Testis (tissue), 3 donors: ENCODE data around the gene FOXL2NB. TPM values are rescaled to one million over a fixed set of nuclear protein-coding genes. Genes with fewer than 3 reads are reported as not detected.

ENCODE experiments used
- DNase-seq: peaks from one replicate; pipeline ENCODE4 v3.0.0-alpha.2; 2019
- H3K27ac ChIP-seq, 2 donors: fragments of 200-600 bp; sonication (generic); one replicate each; pipeline ENCODE4 v1.5.1; 2019
- H3K27me3 ChIP-seq: fragments of 200-600 bp; sonication (generic); one replicate; pipeline ENCODE4 v1.5.1; 2019
- H3K36me3 ChIP-seq: fragments of 200-600 bp; sonication (generic); one replicate; pipeline ENCODE4 v1.5.1; 2017; ENCODE audit warnings: low read depth; ENCODE audit errors: missing control alignments
- H3K4me1 ChIP-seq: fragments of 200-600 bp; sonication (generic); one replicate; pipeline ENCODE4 v1.5.1; 2019
- H3K4me3 ChIP-seq, 2 donors: fragments of 200-600 bp; sonication (generic); one replicate each; pipeline ENCODE4 v1.5.1; 2017 to 2019
- H3K9me3 ChIP-seq: fragments of 200-600 bp; sonication (generic); one replicate; pipeline ENCODE4 v1.5.1; 2017
- POLR2A ChIP-seq: fragments of 450-650 bp; IDR thresholded peaks from one replicate; pipeline ENCODE4 v1.6.1; 2017; ENCODE audit warnings: antibody characterized with exemption, mild to moderate bottlenecking, moderate library complexity
- WGBS, 2 donors: methylation state at CpG; one replicate each; pipeline ENCODE4 v1.1.5; 2018; 5-methylcytosine and 5-hydroxymethylcytosine counted together
- intact Hi-C: fragments of 100-400 bp; cut with DNase I; formaldehyde crosslinking; loops from one replicate; pipeline ENCODE4 v1.15.1; 2023; ENCODE audit warnings: low total_unique reads
- polyA plus RNA-seq: library from polyadenylated mRNA; stranded (reverse); fragments of 350-450 nt; fragmentation: Illumina TruSeq; extraction: RNeasy Lipid Tissue Mini Kit (QIAGEN cat#74804); gene quantifications from one replicate; pipeline ENCODE4 v1.2.3, GENCODE V29; 2014; ENCODE audit warnings: low read depth, low replicate concordance; ENCODE audit not compliant: insufficient read depth
- total RNA-seq, 2 donors: library from RNA; depleted of rRNA; stranded (reverse); fragments of >200 nt; gene quantifications; one replicate each; pipeline ENCODE4 v1.2.3, GENCODE V29; 2016
- TF ChIP-seq, protein P1 (sequence below), 3 experiments: fragments of 450-650 bp in 2 of 3; fragments of 200-600 bp in 1 of 3; sonication (generic) in 1 of 3; IDR thresholded peaks; one replicate each; pipeline ENCODE4 v1.5.1; 2016 to 2019; ENCODE audit warnings: antibody characterized with exemption in 3 of 3, mild to moderate bottlenecking in 2 of 3, moderate library complexity in 1 of 3

The FOXL2NB gene
- total and polyA plus RNA-seq, 3 donors from 2014 or later = 2.3 to 2.8 (median 2.7) TPM

GRCh38 chr3:138935505-138935862, 11.5 kb upstream of the FOXL2NB start:
- peaks cover 6% of the 10 kb centered on the region for H3K27me3 ChIP-seq
- peak overlapping the region; percentile 20 to 55 for H3K4me3 ChIP-seq
- no peaks in the 10 kb centered on the region for H3K36me3 ChIP-seq
- intact Hi-C loops = no loop called here
- no peak overlapping the region for H3K27ac ChIP-seq
- TF ChIP-seq, protein P1, sequence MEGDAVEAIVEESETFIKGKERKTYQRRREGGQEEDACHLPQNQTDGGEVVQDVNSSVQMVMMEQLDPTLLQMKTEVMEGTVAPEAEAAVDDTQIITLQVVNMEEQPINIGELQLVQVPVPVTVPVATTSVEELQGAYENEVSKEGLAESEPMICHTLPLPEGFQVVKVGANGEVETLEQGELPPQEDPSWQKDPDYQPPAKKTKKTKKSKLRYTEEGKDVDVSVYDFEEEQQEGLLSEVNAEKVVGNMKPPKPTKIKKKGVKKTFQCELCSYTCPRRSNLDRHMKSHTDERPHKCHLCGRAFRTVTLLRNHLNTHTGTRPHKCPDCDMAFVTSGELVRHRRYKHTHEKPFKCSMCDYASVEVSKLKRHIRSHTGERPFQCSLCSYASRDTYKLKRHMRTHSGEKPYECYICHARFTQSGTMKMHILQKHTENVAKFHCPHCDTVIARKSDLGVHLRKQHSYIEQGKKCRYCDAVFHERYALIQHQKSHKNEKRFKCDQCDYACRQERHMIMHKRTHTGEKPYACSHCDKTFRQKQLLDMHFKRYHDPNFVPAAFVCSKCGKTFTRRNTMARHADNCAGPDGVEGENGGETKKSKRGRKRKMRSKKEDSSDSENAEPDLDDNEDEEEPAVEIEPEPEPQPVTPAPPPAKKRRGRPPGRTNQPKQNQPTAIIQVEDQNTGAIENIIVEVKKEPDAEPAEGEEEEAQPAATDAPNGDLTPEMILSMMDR (IDR thresholded peaks at IDR 0.05) = no peak
- no peak for TF ChIP-seq POLR2A
- H3K4me1 ChIP-seq = peaks cover 6% of the 10 kb centered on the region
- 46 to 55% methylated on average over 7 of the region's 7 CpGs for WGBS, 2 donors
- no peaks in the 10 kb centered on the region for H3K9me3 ChIP-seq
- no peak for DNase-seq

- no peaks in the 10 kb centered on the region for H3K36me3 ChIP-seq
- no peak overlapping the region for H3K27ac ChIP-seq
- peaks cover 6% of the 10 kb centered on the region for H3K4me1 ChIP-seq
- intact Hi-C loops = no loop called here
- WGBS, 2 donors = 3 to 6% methylated on average over 28 to 58 of the region's 58 CpGs
- DNase-seq = peak; percentile 80
- TF ChIP-seq, protein P1 (IDR thresholded peaks at IDR 0.05) = peak; percentile 73 to 90 (median 77)
- TF ChIP-seq POLR2A = no peak
- no peaks in the 10 kb centered on the region for H3K9me3 ChIP-seq
- peak overlapping the region; percentile 20 to 55 for H3K4me3 ChIP-seq
- peaks cover 6% of the 10 kb centered on the region for H3K27me3 ChIP-seq
Observed at GRCh38 chr3:138935863-138936740, 10.9 kb upstream of the FOXL2NB start.

DNA sequence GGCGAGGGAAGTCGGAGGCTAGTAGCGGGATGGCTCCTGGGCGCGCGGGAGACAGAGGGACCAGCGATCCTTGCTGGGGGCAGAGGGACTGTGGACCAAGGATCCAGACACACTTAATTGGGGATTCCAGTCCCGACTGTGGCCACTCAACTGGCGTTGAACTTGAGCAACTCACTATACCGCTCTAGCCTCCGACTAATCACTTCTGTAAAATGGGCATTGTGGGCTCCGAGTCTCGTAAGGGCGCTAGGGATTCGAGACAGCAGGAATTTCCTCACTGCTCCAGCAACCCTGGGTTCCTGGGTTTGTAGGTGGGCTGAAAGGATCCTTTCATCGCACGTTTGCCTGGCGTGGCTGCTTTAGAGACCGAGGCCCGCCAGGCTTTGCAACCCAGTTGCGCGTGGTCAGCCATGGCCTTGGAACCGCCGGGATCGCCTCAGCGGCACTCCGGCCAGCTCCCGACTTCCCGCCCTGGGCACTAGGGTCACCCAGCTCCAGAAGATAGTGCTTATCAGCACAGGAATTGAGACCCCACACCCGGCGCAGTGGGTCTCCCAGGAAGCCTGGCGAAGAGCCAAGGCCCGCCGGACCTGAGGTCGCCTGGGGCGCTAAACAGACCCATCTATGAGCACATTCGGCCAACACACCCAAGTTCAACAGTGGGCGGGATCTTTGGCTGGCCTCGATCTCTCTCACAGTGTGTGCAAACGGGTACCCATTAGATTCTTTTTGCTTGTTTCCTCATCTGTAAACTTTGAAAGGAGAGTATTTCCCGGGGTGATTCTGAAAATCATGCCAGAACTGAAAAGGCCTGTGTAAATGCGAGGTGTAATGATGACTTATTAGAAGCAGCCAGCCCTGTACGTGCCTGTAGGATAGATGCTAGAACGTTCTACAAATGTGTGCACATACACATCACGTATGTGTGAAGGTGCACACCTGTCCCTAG, 10.0 kb upstream of the FOXL2NB start:
- WGBS, 2 donors = 3 to 9% methylated on average over 28 to 30 of the region's 45 CpGs
- Histone ChIP-seq H3K27me3 (peaks cover 6% of the 10 kb centered on the region), H3K4me1 (peaks cover 6% of the 10 kb centered on the region), H3K36me3 (no peaks in the 10 kb centered on the region), H3K27ac (no peak overlapping the region), H3K9me3 (no peaks in the 10 kb centered on the region), H3K4me3 (no peak overlapping the region)
- intact Hi-C loops = no loop called here
- no peak for DNase-seq
- no peak for TF ChIP-seq POLR2A
- TF ChIP-seq, protein P1 (IDR thresholded peaks at IDR 0.05) = no peak

GRCh38 chr3:138937690-138938055, 9.3 kb upstream of the FOXL2NB start:
- 4 to 6% methylated on average over 21 to 27 of the region's 29 CpGs for WGBS, 2 donors
- peaks cover 6% of the 10 kb centered on the region for H3K4me1 ChIP-seq
- no peak for DNase-seq
- H3K27me3 ChIP-seq = peaks cover 6% of the 10 kb centered on the region
- H3K27ac ChIP-seq = no peak overlapping the region
- H3K9me3 ChIP-seq = no peaks in the 10 kb centered on the region
- no peak overlapping the region for H3K4me3 ChIP-seq
- H3K36me3 ChIP-seq = no peaks in the 10 kb centered on the region
- intact Hi-C loops = no loop called here
- TF ChIP-seq POLR2A = no peak
- TF ChIP-seq, protein P1 (IDR thresholded peaks at IDR 0.05) = no peak
